ENCODE measurements around the gene ZNRF3.
"Not testable (repeated sequence)": the region's sequence is repeated elsewhere in the genome, so short reads cannot be mapped to it uniquely, and the experiment has no call there.

GRCh38 chr22:28908810-28909209, 25.4 kb downstream of the ZNRF3 start:
- not testable (repeated sequence) for TF ChIP-seq CTCF (conservative IDR thresholded peaks at IDR 0.05 in 1 of 2, IDR thresholded peaks at IDR 0.05 in 1 of 2; ENCODE audit: extremely low read depth in 1 of 2, insufficient read depth in 1 of 2, low read depth in 1 of 2, low read length in 2 of 2); EZH2 (IDR thresholded peaks at IDR 0.05; ENCODE audit: borderline replicate concordance, low read length)
